Thyroid gland (tissue), 4 donors: Measurements from ENCODE around the gene POLD2. TPM values are rescaled to one million over a fixed set of nuclear protein-coding genes. Genes with fewer than 3 reads are reported as not detected.

Experiments used
- DNase-seq, 2 donors: peaks; one replicate each; pipeline ENCODE4 v3.0.0-alpha.2; 2019
- H3K27ac ChIP-seq, 3 donors: fragments of 200-600 bp; sonication (generic); 1 replicate in 2 of 3; 2 replicates in 1 of 3; pipeline ENCODE4 v1.5.1; 2016 to 2019; ENCODE audit warnings: mild to moderate bottlenecking in 1 of 3, moderate library complexity in 1 of 3
- H3K27me3 ChIP-seq: fragments of 200-600 bp; sonication (generic); one replicate; pipeline ENCODE4 v1.5.1; 2019
- H3K36me3 ChIP-seq, 2 donors: fragments of 200-600 bp; sonication (generic); one replicate each; pipeline ENCODE4 v1.5.1; 2016 to 2019
- H3K4me1 ChIP-seq, 2 donors: fragments of 200-600 bp; sonication (generic); one replicate each; pipeline ENCODE4 v1.5.1; 2017 to 2019
- H3K4me3 ChIP-seq, 3 donors: fragments of 200-600 bp; sonication (generic); replicated peaks in 1 of 3; 1 replicate in 2 of 3; 2 replicates in 1 of 3; pipeline ENCODE4 v1.5.1; 2016; ENCODE audit warnings: mild to moderate bottlenecking in 1 of 3
- H3K9me3 ChIP-seq: fragments of 200-600 bp; sonication (generic); one replicate; pipeline ENCODE4 v1.5.1; 2017
- POLR2A ChIP-seq, 2 donors: fragments of 450-650 bp; IDR thresholded peaks; one replicate each; pipeline ENCODE4 v1.6.1; 2017; ENCODE audit warnings: antibody characterized with exemption in 2 of 2, mild to moderate bottlenecking in 2 of 2, moderate library complexity in 1 of 2
- WGBS, 2 donors: methylation state at CpG; one replicate each; pipeline ENCODE4 v1.1.5; 2017; 5-methylcytosine and 5-hydroxymethylcytosine counted together
- intact Hi-C: fragments of 100-400 bp; cut with DNase I; formaldehyde crosslinking; loops from one replicate; pipeline ENCODE4 v1.15.1; 2023
- total RNA-seq, 4 donors: library from RNA; depleted of rRNA; stranded (reverse); fragments of >200 nt; gene quantifications; one replicate each; pipeline ENCODE4 v1.2.3, GENCODE V29; 2016
- TF ChIP-seq, protein P1 (sequence below), 6 experiments: fragments of 200-600 bp in 3 of 6; fragments of 450-650 bp in 3 of 6; sonication (generic) in 3 of 6; IDR thresholded peaks; one replicate each; pipeline ENCODE4 v1.5.1; 2016 to 2019; ENCODE audit warnings: antibody characterized with exemption in 6 of 6, mild to moderate bottlenecking in 2 of 6, inconsistent platforms in 1 of 6, moderate library complexity in 1 of 6

Gene POLD2
- total RNA-seq, 4 donors from 2014 or later = 48.8 to 65.8 (median 55.1) TPM

DNA sequence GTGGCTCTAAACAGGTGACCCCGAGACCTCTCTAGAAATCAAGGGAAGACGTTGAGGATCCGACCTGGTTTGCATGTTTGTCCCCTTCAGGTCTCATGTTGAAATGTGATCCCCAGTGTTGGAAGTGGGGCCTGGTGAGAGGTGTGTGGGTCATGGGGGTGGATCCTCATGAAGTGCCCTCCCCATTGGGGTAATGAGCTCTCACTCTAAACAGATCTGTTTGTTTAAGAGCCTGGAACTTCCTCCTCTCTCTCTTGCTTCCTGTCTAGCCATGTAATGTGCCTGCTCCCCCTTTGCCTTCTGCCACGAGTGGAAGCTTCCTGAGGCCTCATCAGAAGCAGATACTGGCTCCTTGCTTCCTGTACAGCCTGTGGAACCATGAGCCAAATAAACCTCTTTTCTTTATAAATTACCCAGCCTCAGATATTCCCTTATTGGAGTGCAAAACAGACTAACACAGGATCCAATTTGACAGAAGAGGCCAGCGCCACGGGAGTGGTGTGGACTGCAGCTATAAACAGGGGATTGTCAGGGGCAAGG lies 30.2 kb downstream of the POLD2 start:
- no peaks in the 10 kb centered on the region for H3K27me3 ChIP-seq
- TF ChIP-seq POLR2A (IDR thresholded peaks at IDR 0.05) = no peak
- TF ChIP-seq, protein P1, sequence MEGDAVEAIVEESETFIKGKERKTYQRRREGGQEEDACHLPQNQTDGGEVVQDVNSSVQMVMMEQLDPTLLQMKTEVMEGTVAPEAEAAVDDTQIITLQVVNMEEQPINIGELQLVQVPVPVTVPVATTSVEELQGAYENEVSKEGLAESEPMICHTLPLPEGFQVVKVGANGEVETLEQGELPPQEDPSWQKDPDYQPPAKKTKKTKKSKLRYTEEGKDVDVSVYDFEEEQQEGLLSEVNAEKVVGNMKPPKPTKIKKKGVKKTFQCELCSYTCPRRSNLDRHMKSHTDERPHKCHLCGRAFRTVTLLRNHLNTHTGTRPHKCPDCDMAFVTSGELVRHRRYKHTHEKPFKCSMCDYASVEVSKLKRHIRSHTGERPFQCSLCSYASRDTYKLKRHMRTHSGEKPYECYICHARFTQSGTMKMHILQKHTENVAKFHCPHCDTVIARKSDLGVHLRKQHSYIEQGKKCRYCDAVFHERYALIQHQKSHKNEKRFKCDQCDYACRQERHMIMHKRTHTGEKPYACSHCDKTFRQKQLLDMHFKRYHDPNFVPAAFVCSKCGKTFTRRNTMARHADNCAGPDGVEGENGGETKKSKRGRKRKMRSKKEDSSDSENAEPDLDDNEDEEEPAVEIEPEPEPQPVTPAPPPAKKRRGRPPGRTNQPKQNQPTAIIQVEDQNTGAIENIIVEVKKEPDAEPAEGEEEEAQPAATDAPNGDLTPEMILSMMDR (IDR thresholded peaks at IDR 0.05) = no peak
- H3K36me3 ChIP-seq = no peaks in the 10 kb centered on the region
- no peak overlapping the region for H3K4me3 ChIP-seq
- intact Hi-C loops = no loop called here
- no peak overlapping the region for H3K27ac ChIP-seq
- H3K9me3 ChIP-seq = no peaks in the 10 kb centered on the region
- 63 to 86% methylated on average over 6 of the region's 6 CpGs for WGBS, 2 donors
- no peak for DNase-seq
- H3K4me1 ChIP-seq = peaks cover 0 to 2% of the 10 kb centered on the region in 2 donors

DNA sequence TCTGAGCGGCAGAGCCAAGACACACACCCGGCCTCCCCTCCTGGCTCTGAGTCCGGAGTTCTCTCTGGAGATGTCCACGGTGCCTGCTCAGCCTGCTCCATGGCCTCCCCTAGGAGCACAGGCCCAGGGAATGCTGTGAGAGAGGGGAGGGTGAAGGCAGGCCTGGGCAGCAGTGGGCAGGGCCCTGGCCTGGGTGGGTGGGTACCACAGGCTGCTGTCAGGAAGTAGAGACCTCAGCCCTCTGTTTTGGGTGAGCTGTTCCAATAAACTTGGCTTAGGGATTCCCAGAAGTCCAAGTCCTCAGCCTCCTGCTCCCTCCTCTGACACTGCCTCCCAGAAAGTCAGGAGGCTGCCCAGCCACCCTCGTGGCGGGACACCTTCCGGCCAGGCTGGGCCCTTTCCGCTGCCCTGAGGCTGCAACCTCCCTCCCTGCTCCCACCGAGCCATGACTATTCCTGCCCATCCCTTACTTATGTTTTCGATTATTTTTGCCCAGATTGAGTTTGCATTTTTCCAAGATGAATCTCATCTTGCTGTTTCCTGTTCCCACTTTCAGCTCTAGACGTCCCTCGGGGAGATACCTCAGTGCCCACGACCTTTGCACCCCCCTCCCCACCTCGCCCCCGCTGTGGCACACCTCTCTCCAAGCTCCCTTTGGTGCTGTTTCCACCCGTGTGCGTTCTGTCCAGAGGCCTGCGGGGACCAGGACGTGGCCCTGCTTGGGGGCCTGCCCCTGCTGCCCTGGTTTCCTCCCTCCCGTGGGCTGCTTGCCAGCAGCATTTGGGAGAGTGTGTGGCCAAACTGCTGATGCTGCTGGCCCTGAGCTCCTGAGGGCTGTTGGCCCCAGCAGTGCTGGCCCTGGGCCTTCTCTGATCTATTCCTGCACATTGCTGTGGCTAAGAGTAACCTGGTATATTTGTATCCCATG lies 35.2 kb downstream of the POLD2 start:
- intact Hi-C loops = no loop called here
- no peaks in the 10 kb centered on the region for H3K27me3 ChIP-seq
- peak in 1 of 2 donors; percentile 42 for DNase-seq
- WGBS, 2 donors = 63 to 65% methylated on average over 17 to 18 of the region's 20 CpGs
- H3K9me3 ChIP-seq = no peaks in the 10 kb centered on the region
- H3K4me3 ChIP-seq = no peak overlapping the region
- peak overlapping the region; percentile 30 to 72 (median 61) for H3K27ac ChIP-seq
- peaks cover 4 to 32% of the 10 kb centered on the region in 2 donors for H3K4me1 ChIP-seq
- H3K36me3 ChIP-seq = no peaks in the 10 kb centered on the region
- no peak for TF ChIP-seq POLR2A (IDR thresholded peaks at IDR 0.05)
- TF ChIP-seq, protein P1 (IDR thresholded peaks at IDR 0.05) = no peak

DNA sequence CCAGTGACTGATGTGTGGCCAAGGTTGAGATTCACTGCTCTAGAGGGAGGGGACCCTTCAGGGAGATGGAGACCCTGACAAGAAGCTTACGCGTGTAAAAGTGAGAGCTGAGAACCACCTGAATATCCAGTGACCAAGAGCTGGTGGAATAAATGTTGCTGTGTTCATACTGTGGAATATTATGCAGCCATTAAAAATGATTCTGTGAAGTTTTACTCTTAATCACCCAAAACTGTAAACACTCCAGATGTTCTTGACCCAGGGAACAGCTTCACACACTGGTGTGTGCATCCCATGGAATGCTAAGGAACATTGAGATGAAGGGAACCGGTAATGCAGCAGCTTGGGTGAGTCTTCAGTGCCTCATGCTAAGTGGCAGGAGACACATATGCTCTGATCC lies 36.7 kb downstream of the POLD2 start:
- Histone ChIP-seq H3K27ac (peak overlapping the region in 2 of 3 donors; percentile 3 to 30), H3K4me1 (peaks cover 4 to 32% of the 10 kb centered on the region in 2 donors), H3K4me3 (no peak overlapping the region), H3K9me3 (no peaks in the 10 kb centered on the region), H3K36me3 (no peaks in the 10 kb centered on the region), H3K27me3 (no peaks in the 10 kb centered on the region)
- 95 to 98% methylated on average over 3 of the region's 3 CpGs for WGBS, 2 donors
- no peak for DNase-seq
- intact Hi-C loops = no loop called here
- TF ChIP-seq, protein P1 (IDR thresholded peaks at IDR 0.05) = no peak
- no peak for TF ChIP-seq POLR2A (IDR thresholded peaks at IDR 0.05)

DNA sequence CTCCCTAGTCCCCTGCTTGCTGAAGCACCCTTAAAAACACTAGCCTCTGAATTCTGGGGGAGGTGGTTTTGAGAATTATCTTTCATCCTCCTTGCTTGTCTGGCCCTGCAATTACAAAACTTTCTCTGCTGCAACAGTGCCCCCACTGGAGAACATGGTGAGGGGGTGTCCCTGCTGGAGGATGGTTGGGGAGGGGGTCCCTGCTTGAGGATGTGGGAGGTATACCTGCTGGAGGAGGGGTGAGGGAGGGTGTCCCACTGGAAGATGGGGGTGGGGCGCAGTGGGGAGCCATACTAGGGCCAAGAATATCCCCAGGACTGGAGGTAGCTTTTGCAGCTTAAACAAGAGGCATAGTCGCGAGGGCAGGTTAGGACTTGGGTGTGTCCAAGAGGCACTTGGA lies 37.8 kb downstream of the POLD2 start:
- no peak for DNase-seq
- Histone ChIP-seq H3K4me3 (no peak overlapping the region), H3K4me1 (peaks cover 12 to 42% of the 10 kb centered on the region in 2 donors), H3K27me3 (no peaks in the 10 kb centered on the region), H3K36me3 (no peaks in the 10 kb centered on the region), H3K27ac (peak overlapping the region in 1 of 3 donors; percentile 30), H3K9me3 (no peaks in the 10 kb centered on the region)
- intact Hi-C loops = no loop called here
- TF ChIP-seq POLR2A (IDR thresholded peaks at IDR 0.05) = no peak
- TF ChIP-seq, protein P1 (IDR thresholded peaks at IDR 0.05) = no peak
- WGBS, 2 donors = 43 to 50% methylated on average over 3 of the region's 3 CpGs

DNA sequence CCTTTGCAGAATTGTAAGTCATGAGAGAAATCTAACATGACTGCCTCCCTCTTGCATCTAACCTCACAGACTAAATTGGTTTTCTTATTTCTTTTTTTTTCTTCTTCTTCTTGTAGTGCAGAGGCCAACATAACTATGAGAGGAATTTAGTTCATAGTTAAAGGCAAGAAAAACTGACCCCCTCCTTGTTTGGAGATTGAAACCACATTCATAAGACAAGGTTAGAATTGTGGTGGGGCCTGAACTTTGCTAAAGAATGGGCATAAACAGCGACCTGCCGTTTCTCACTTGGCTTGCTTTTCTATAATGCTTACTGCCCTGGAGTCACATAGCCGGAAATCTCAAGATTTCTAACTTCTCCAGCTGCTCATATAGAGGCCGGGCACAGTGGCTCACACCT lies 38.6 kb downstream of the POLD2 start:
- DNase-seq = no peak
- H3K4me3 ChIP-seq = no peak overlapping the region
- intact Hi-C loops = no loop called here
- peaks cover 12 to 51% of the 10 kb centered on the region in 2 donors for H3K4me1 ChIP-seq
- H3K9me3 ChIP-seq = no peaks in the 10 kb centered on the region
- TF ChIP-seq, protein P1 (IDR thresholded peaks at IDR 0.05) = no peak
- H3K36me3 ChIP-seq = peaks cover 5 to 6% of the 10 kb centered on the region in 2 donors
- 59 to 65% methylated on average over 4 of the region's 4 CpGs for WGBS, 2 donors
- peak overlapping the region in 1 of 3 donors; percentile 10 for H3K27ac ChIP-seq
- H3K27me3 ChIP-seq = no peaks in the 10 kb centered on the region
